Hepatocyte (in vitro differentiated cells): Measurements from ENCODE around the gene MFSD2A.

Experiments
- EZH2 ChIP-seq: fragments of 200-600 bp; sonication (generic); IDR thresholded peaks from 2 replicates; pipeline ENCODE4 v1.6.1; 2016; ENCODE audit warnings: antibody characterized with exemption, mild to moderate bottlenecking, borderline replicate concordance
- EZH2phosphoT487 ChIP-seq: fragments of 200-600 bp; sonication (generic); IDR thresholded peaks from one replicate; pipeline ENCODE4 v1.6.1; 2018; ENCODE audit warnings: antibody characterized with exemption, mild to moderate bottlenecking, low read depth, moderate library complexity; ENCODE audit not compliant: unreplicated experiment, severe bottlenecking
- TF ChIP-seq, protein P1 (sequence below): fragments of 200-600 bp; sonication (generic); IDR thresholded peaks from 2 replicates; pipeline ENCODE4 v1.5.1; 2016; ENCODE audit warnings: antibody characterized with exemption, mild to moderate bottlenecking; ENCODE audit not compliant: poor library complexity

- TF ChIP-seq EZH2, result no peak
- TF ChIP-seq, protein P1, sequence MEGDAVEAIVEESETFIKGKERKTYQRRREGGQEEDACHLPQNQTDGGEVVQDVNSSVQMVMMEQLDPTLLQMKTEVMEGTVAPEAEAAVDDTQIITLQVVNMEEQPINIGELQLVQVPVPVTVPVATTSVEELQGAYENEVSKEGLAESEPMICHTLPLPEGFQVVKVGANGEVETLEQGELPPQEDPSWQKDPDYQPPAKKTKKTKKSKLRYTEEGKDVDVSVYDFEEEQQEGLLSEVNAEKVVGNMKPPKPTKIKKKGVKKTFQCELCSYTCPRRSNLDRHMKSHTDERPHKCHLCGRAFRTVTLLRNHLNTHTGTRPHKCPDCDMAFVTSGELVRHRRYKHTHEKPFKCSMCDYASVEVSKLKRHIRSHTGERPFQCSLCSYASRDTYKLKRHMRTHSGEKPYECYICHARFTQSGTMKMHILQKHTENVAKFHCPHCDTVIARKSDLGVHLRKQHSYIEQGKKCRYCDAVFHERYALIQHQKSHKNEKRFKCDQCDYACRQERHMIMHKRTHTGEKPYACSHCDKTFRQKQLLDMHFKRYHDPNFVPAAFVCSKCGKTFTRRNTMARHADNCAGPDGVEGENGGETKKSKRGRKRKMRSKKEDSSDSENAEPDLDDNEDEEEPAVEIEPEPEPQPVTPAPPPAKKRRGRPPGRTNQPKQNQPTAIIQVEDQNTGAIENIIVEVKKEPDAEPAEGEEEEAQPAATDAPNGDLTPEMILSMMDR, result no peak
- TF ChIP-seq EZH2phosphoT487, result no peak
These were observed 37.1 kb upstream of the MFSD2A start for GRCh38 chr1:39917825-39918224.
